HCT116 (cell line): Measurements from ENCODE around the gene CEACAM18. TPM values are rescaled to one million over a fixed set of nuclear protein-coding genes. Genes with fewer than 3 reads are reported as not detected.

Source experiments
- ATAC-seq: fragments of 200-7000 bp; cut with Tn5 transposase; 2 replicates; pipeline ENCODE4 v1.9.1; 2020; ENCODE audit warnings: mild to moderate bottlenecking, moderate library complexity
- BruUV-seq: library from RNA; stranded (reverse); fragments of 400-500 nt; replicated peaks from 2 replicates; lab custom pipeline; 2021; lab: Mats Ljungman, UMichigan
- CTCF ChIA-PET: fragments of 300-600 bp; sonication (Branson Sonifier 250); formaldehyde crosslinking; loops from one replicate; lab custom pipeline; 2021; ENCODE audit warnings: antibody characterized with exemption; lab: Charles Lee
- POLR2A ChIA-PET: fragments of 300-600, 350-600 bp; sonication (Branson Sonifier 250); formaldehyde crosslinking; loops from one replicate; lab custom pipeline; 2021; ENCODE audit warnings: antibody characterized with exemption; lab: Charles Lee
- RAD21 ChIA-PET, 2 experiments: fragments of 300-600 bp; sonication (Branson Sonifier 250); formaldehyde crosslinking; loops; one replicate each; lab custom pipeline; 2023; ENCODE audit warnings: low total read pairs in 2 of 2; ENCODE audit not compliant: uncharacterized antibody in 2 of 2, unreplicated experiment in 2 of 2, low non-redundant PET in 1 of 2; lab: Charles Lee
- DNase-seq: peaks from one replicate; pipeline ENCODE4 v3.0.0-alpha.2; 2010; ENCODE audit warnings: low read depth, low spot score
- H2AFZ ChIP-seq: fragments of 200-600 bp; shearing (Covaris generic), sonication (generic); 2 replicates; pipeline ENCODE4 v1.6.1; 2017; ENCODE audit warnings: low read depth, mixed run types, mixed read lengths, antibody characterized with exemption, low read length; ENCODE audit not compliant: poor library complexity, severe bottlenecking
- H3K27ac ChIP-seq: 2 replicates; pipeline ENCODE4 v1.5.1; 2012; ENCODE audit warnings: low read depth, low read length
- H3K27me3 ChIP-seq: fragments of 200-600 bp; sonication (generic); 2 replicates; pipeline ENCODE4 v1.6.1; 2016; ENCODE audit warnings: mixed run types, low read length, mixed read lengths; ENCODE audit not compliant: insufficient read depth
- H3K36me3 ChIP-seq, 2 experiments: fragments of 200-500 bp in 1 of 2; fragments of 200-600 bp in 1 of 2; sonication (Bioruptor generic) in 1 of 2; sonication (generic) in 1 of 2; 2 replicates each; pipeline versions ENCODE4 v1.5.1 to v1.6.1; 2014 to 2016; ENCODE audit warnings: low read length in 2 of 2, inconsistent platforms in 1 of 2, mixed read lengths in 1 of 2, mixed run types in 1 of 2; ENCODE audit not compliant: insufficient read depth in 2 of 2, control insufficient read depth in 1 of 2
- H3K4me1 ChIP-seq, 2 experiments: fragments of 200-600 bp in 1 of 2; sonication (generic) in 1 of 2; 2 replicates each; pipeline versions ENCODE4 v1.5.1 to v1.6.1; 2012 to 2017; ENCODE audit warnings: low read length in 2 of 2, inconsistent platforms in 1 of 2, mild to moderate bottlenecking in 1 of 2, mixed read lengths in 1 of 2, mixed run types in 1 of 2, moderate library complexity in 1 of 2; ENCODE audit not compliant: insufficient read depth in 2 of 2, control insufficient read depth in 1 of 2
- H3K4me2 ChIP-seq: fragments of 200-600 bp; sonication (generic); 2 replicates; pipeline ENCODE4 v1.6.1; 2017; ENCODE audit warnings: mixed run types, low read length, mixed read lengths
- H3K4me3 ChIP-seq, 2 experiments: fragments of 200-600 bp in 1 of 2; sonication (generic) in 1 of 2; replicated peaks in 1 of 2; 2 replicates each; pipeline ENCODE4 v1.5.1; 2011 to 2016; ENCODE audit warnings: low read length in 2 of 2, control low read depth in 1 of 2, low read depth in 1 of 2, mild to moderate bottlenecking in 1 of 2, mixed read lengths in 1 of 2, mixed run types in 1 of 2
- H3K79me2 ChIP-seq: fragments of 200-600 bp; sonication (generic); 2 replicates; pipeline ENCODE4 v1.6.1; 2017; ENCODE audit warnings: mild to moderate bottlenecking, mixed run types, low read length, moderate library complexity, mixed read lengths; ENCODE audit not compliant: insufficient read depth
- H3K9ac ChIP-seq: fragments of 200-600 bp; sonication (generic); 2 replicates; pipeline ENCODE4 v1.6.1; 2016; ENCODE audit warnings: low read length, mixed read lengths
- H3K9me2 ChIP-seq: fragments of 200-600 bp; sonication (generic), shearing (Covaris generic); 2 replicates; pipeline ENCODE4 v1.6.1; 2017; ENCODE audit warnings: mixed run types, mild to moderate bottlenecking, moderate library complexity; ENCODE audit not compliant: insufficient read depth
- H3K9me3 ChIP-seq, 2 experiments: fragments of 200-500 bp in 1 of 2; fragments of 200-600 bp in 1 of 2; sonication (Bioruptor generic) in 1 of 2; sonication (generic) in 1 of 2; 2 replicates each; pipeline ENCODE4 v1.6.1; 2014 to 2017; ENCODE audit warnings: low read length in 2 of 2, mixed read lengths in 2 of 2, inconsistent platforms in 1 of 2, low read depth in 1 of 2, mild to moderate bottlenecking in 1 of 2, mixed run types in 1 of 2, moderate library complexity in 1 of 2; ENCODE audit not compliant: control insufficient read depth in 1 of 2, insufficient read depth in 1 of 2
- H4K20me1 ChIP-seq: fragments of 200-600 bp; sonication (generic), shearing (Covaris generic); 2 replicates; pipeline ENCODE4 v1.6.1; 2017; ENCODE audit warnings: mixed run types, mild to moderate bottlenecking, moderate library complexity; ENCODE audit not compliant: insufficient read depth
- ATF3 ChIP-seq: IDR thresholded peaks from 2 replicates; pipeline ENCODE4 v1.6.1; 2012
- CBX3 ChIP-seq: IDR thresholded peaks from 2 replicates; pipeline ENCODE4 v1.6.1; 2012; ENCODE audit warnings: low read depth
- EGR1 ChIP-seq: IDR thresholded peaks from 2 replicates; pipeline ENCODE4 v1.6.1; 2012; ENCODE audit warnings: low read depth
- EZH2 ChIP-seq: fragments of 200-600 bp; sonication (generic); IDR thresholded peaks from 2 replicates; pipeline ENCODE4 v1.6.1; 2017; ENCODE audit warnings: antibody characterized with exemption, mixed run types
- EZH2phosphoT487 ChIP-seq: fragments of 200-600 bp; IDR thresholded peaks from 2 replicates; pipeline ENCODE4 v1.6.1; 2018; ENCODE audit warnings: antibody characterized with exemption, borderline replicate concordance
- FOSL1 ChIP-seq: IDR thresholded peaks from 2 replicates; pipeline ENCODE4 v1.6.1; 2012; ENCODE audit warnings: low read depth
- RAD21 ChIP-seq: IDR thresholded peaks from 2 replicates; pipeline ENCODE4 v1.6.1; 2012; ENCODE audit warnings: low read depth, mild to moderate bottlenecking
- ZBTB33 ChIP-seq: IDR thresholded peaks from 2 replicates; pipeline ENCODE4 v1.6.1; 2011; ENCODE audit warnings: mild to moderate bottlenecking, low read length, moderate library complexity; ENCODE audit not compliant: insufficient replicate concordance; ENCODE audit errors: extremely low read depth
- ZFX ChIP-seq: fragments of 450-650 bp; IDR thresholded peaks from 2 replicates; pipeline ENCODE4 v1.6.1; 2017
- intact Hi-C: fragments of 100-400 bp; cut with micrococcal nuclease; formaldehyde crosslinking; loops from 2 replicates; pipeline ENCODE4 v1.10.0; 2022
- total RNA-seq: library from RNA; stranded (reverse); gene quantifications from one replicate; pipeline ENCODE4 v1.2.1, GENCODE V29; 2021; ENCODE audit not compliant: unreplicated experiment

The CEACAM18 gene
- total RNA-seq, 1 experiment from 2014 or later: not detected

- no peak for TF ChIP-seq EGR1
- no peak for TF ChIP-seq ATF3
- no peak for TF ChIP-seq ZFX
- no peak for TF ChIP-seq CBX3
- TF ChIP-seq ZBTB33: no peak
- TF ChIP-seq FOSL1: no peak
- no peak for TF ChIP-seq EZH2
- TF ChIP-seq RAD21: no peak
- no peak for TF ChIP-seq EZH2phosphoT487
- Histone ChIP-seq H2AFZ (no peak overlapping the region), H3K79me2 (no peaks in the 10 kb centered on the region), H3K9me3 (no peaks in the 10 kb centered on the region), H3K27ac (no peak overlapping the region), H3K27me3 (peaks cover 9% of the 10 kb centered on the region), H3K4me3 (no peak overlapping the region), H3K9ac (no peak overlapping the region), H4K20me1 (no peaks in the 10 kb centered on the region), H3K9me2 (no peaks in the 10 kb centered on the region), H3K36me3 (no peaks in the 10 kb centered on the region), H3K4me2 (no peak overlapping the region), H3K4me1 (no peaks in the 10 kb centered on the region)
- intact Hi-C loops: no loop called here
- POLR2A ChIA-PET: no interaction called here
- DNase-seq: no peak
- CTCF ChIA-PET: interaction anchor here (2.2 kb wide), 1 partner anchor 143 kb away, joined by 8 read pairs; no protein-coding TSS in a partner anchor
- no TSS peak for BruUV-seq
- RAD21 ChIA-PET: no interaction called here
- no peak for ATAC-seq
Measured at GRCh38 chr19:51513968-51514367, 35.6 kb downstream of the CEACAM18 start.
